IMR-90 (cell line): ENCODE results near the gene DSC2. TPM values are rescaled to one million over a fixed set of nuclear protein-coding genes. Genes with fewer than 3 reads are reported as not detected.

ENCODE experiments used
- ATAC-seq: fragments of 200-7000 bp; cut with Tn5 transposase; 2 replicates; pipeline ENCODE4 v1.9.1; 2020; ENCODE audit warnings: low read depth, mild to moderate bottlenecking, moderate library complexity
- BruUV-seq: library from RNA; stranded (reverse); fragments of 400-500 nt; replicated peaks from 2 replicates; lab custom pipeline; 2021; lab: Mats Ljungman, UMichigan
- CTCF ChIA-PET: fragments of 300-600 bp; formaldehyde crosslinking; extraction: SDS; loops from one replicate; lab custom pipeline; 2021; ENCODE audit warnings: antibody characterized with exemption; lab: Yijun Ruan, JAX
- POLR2A ChIA-PET: fragments of 300-600 bp; sonication (Branson Sonifier 250); formaldehyde crosslinking; loops from one replicate; lab custom pipeline; 2022; ENCODE audit warnings: antibody characterized with exemption; ENCODE audit not compliant: unreplicated experiment; lab: Charles Lee
- DNase-seq: peaks from one replicate; pipeline ENCODE4 v3.0.0; 2013
- H2AFZ ChIP-seq: replicated peaks from 2 replicates; pipeline ENCODE3; 2013; ENCODE audit warnings: low read length, mild to moderate bottlenecking; ENCODE audit not compliant: poor library complexity
- H2AK5ac ChIP-seq: 2 replicates; pipeline ENCODE4 v1.6.1; 2013; ENCODE audit warnings: low read depth, low read length, inconsistent platforms
- H2AK9ac ChIP-seq: replicated peaks from 2 replicates; pipeline ENCODE3; 2013; ENCODE audit warnings: mild to moderate bottlenecking, low read depth, low read length, moderate library complexity; ENCODE audit not compliant: poor library complexity
- H2BK120ac ChIP-seq: 2 replicates; pipeline ENCODE4 v1.6.1; 2013; ENCODE audit warnings: low read depth, low read length, inconsistent platforms
- H2BK15ac ChIP-seq: 3 replicates; pipeline ENCODE4 v1.6.1; 2013; ENCODE audit warnings: low read depth, low read length, inconsistent platforms
- H2BK20ac ChIP-seq: 2 replicates; pipeline ENCODE4 v1.6.1; 2013; ENCODE audit warnings: low read depth, mild to moderate bottlenecking, inconsistent platforms, low read length, moderate library complexity
- H2BK5ac ChIP-seq: 2 replicates; pipeline ENCODE4 v1.6.1; 2013; ENCODE audit warnings: mild to moderate bottlenecking, low read depth, low read length, inconsistent platforms; ENCODE audit not compliant: poor library complexity, severe bottlenecking
- H3K14ac ChIP-seq: replicated peaks from 2 replicates; pipeline ENCODE4 v1.6.1; 2013; ENCODE audit warnings: low read depth, low read length, inconsistent platforms
- H3K18ac ChIP-seq: 2 replicates; pipeline ENCODE4 v1.6.1; 2013; ENCODE audit warnings: low read depth, low read length, control low read depth
- H3K23ac ChIP-seq: 2 replicates; pipeline ENCODE4 v1.6.1; 2013; ENCODE audit warnings: low read depth, low read length, inconsistent platforms
- H3K27ac ChIP-seq: 2 replicates; pipeline ENCODE4 v1.5.1; 2013; ENCODE audit warnings: mild to moderate bottlenecking, control low read depth, low read length; ENCODE audit not compliant: insufficient read depth
- H3K27me3 ChIP-seq: 2 replicates; pipeline ENCODE4 v1.6.1; 2013; ENCODE audit warnings: low read length; ENCODE audit not compliant: control insufficient read depth, insufficient read depth
- H3K36me3 ChIP-seq: 2 replicates; pipeline ENCODE4 v1.6.1; 2013; ENCODE audit warnings: low read length, mixed read lengths; ENCODE audit not compliant: control insufficient read depth, insufficient read depth
- H3K4ac ChIP-seq: 2 replicates; pipeline ENCODE4 v1.6.1; 2013; ENCODE audit warnings: low read depth, low read length, inconsistent platforms
- H3K4me1 ChIP-seq: 2 replicates; pipeline ENCODE4 v1.6.1; 2013; ENCODE audit warnings: low read length, mixed read lengths; ENCODE audit not compliant: control insufficient read depth, insufficient read depth
- H3K4me2 ChIP-seq: 2 replicates; pipeline ENCODE4 v1.6.1; 2013; ENCODE audit warnings: low read depth, mild to moderate bottlenecking, control low read depth, low read length, moderate library complexity
- H3K4me3 ChIP-seq: 2 replicates; pipeline ENCODE4 v1.5.1; 2013; ENCODE audit warnings: low read depth, mild to moderate bottlenecking, control low read depth, low read length, moderate library complexity; ENCODE audit not compliant: insufficient read depth
- H3K56ac ChIP-seq: 2 replicates; pipeline ENCODE4 v1.6.1; 2013; ENCODE audit warnings: low read length, inconsistent platforms; ENCODE audit not compliant: insufficient read depth; ENCODE audit errors: extremely low read depth
- H3K79me1 ChIP-seq, 2 experiments: 2 replicates each; pipeline ENCODE4 v1.6.1; 2013; ENCODE audit warnings: low read length in 2 of 2, inconsistent platforms in 1 of 2, low read depth in 1 of 2
- H3K9ac ChIP-seq: 2 replicates; pipeline ENCODE4 v1.6.1; 2013; ENCODE audit warnings: low read depth, low read length, control low read depth
- H3K9me1 ChIP-seq: 2 replicates; pipeline ENCODE4 v1.6.1; 2013; ENCODE audit warnings: low read length, inconsistent platforms; ENCODE audit not compliant: insufficient read depth
- H3K9me3 ChIP-seq: 2 replicates; pipeline ENCODE4 v1.6.1; 2013; ENCODE audit warnings: low read length; ENCODE audit not compliant: control insufficient read depth, insufficient read depth
- H4K20me1 ChIP-seq: 2 replicates; pipeline ENCODE4 v1.6.1; 2013; ENCODE audit warnings: low read length, inconsistent platforms; ENCODE audit not compliant: insufficient read depth
- H4K5ac ChIP-seq: 2 replicates; pipeline ENCODE4 v1.6.1; 2013; ENCODE audit warnings: mild to moderate bottlenecking, low read depth, low read length, control low read depth
- H4K8ac ChIP-seq, 2 experiments: 2 replicates each; pipeline ENCODE4 v1.6.1; 2013; ENCODE audit warnings: low read depth in 2 of 2, low read length in 2 of 2, control low read depth in 1 of 2, inconsistent platforms in 1 of 2
- H4K91ac ChIP-seq: 2 replicates; pipeline ENCODE4 v1.6.1; 2013; ENCODE audit warnings: low read depth, low read length, inconsistent platforms; ENCODE audit not compliant: insufficient read depth
- BHLHE40 ChIP-seq: fragments of 150-350 bp; IDR thresholded peaks from 2 replicates; pipeline ENCODE4 v1.6.1; 2016; ENCODE audit warnings: mild to moderate bottlenecking, low read depth, low read length
- ELK1 ChIP-seq: fragments of 150-350 bp; IDR thresholded peaks from 2 replicates; pipeline ENCODE4 v1.6.1; 2016; ENCODE audit warnings: low read depth, mild to moderate bottlenecking, low read length, moderate library complexity, borderline replicate concordance
- MAZ ChIP-seq: IDR thresholded peaks from 2 replicates; pipeline ENCODE4 v1.6.1; 2012; ENCODE audit warnings: low read depth, mild to moderate bottlenecking, low read length, improper control_type of control experiment, moderate library complexity, borderline replicate concordance
- NFE2L2 ChIP-seq: fragments of 150-350 bp; IDR thresholded peaks from 2 replicates; pipeline ENCODE4 v1.6.1; 2016; ENCODE audit warnings: low read depth, mild to moderate bottlenecking, low read length
- POLR2A ChIP-seq: IDR thresholded peaks from 2 replicates; pipeline ENCODE4 v1.6.1; 2012; ENCODE audit warnings: mild to moderate bottlenecking, low read depth, low read length
- RAD21 ChIP-seq: IDR thresholded peaks from 2 replicates; pipeline ENCODE4 v1.6.1; 2012; ENCODE audit warnings: low read length, improper control_type of control experiment
- RCOR1 ChIP-seq: IDR thresholded peaks from 2 replicates; pipeline ENCODE4 v1.6.1; 2012; ENCODE audit warnings: mild to moderate bottlenecking, low read length, improper control_type of control experiment; ENCODE audit not compliant: insufficient replicate concordance
- RFX5 ChIP-seq: IDR thresholded peaks from 2 replicates; pipeline ENCODE4 v1.8.0; 2012; ENCODE audit warnings: low read depth, mild to moderate bottlenecking, low read length, moderate library complexity
- WGBS, 2 experiments: methylation state at CpG; one replicate each; pipeline versions ENCODE4 v1.1.5 to v1.1.7; 2013; ENCODE audit warnings: missing lambda C conversion rate in 2 of 2; ENCODE audit not compliant: insufficient read length in 1 of 2; ENCODE audit errors: extremely low coverage in 2 of 2; 5-methylcytosine and 5-hydroxymethylcytosine counted together
- dilution Hi-C: fragments of 300-500 bp; cut with HindIII; formaldehyde crosslinking; loops from one replicate; pipeline ENCODE4 v1.14.3; 2018; ENCODE audit warnings: low sequenced_read_pairs; ENCODE audit not compliant: unreplicated experiment
- in situ Hi-C: fragments of 300-500 bp; cut with MboI; formaldehyde crosslinking; loops from 3 replicates; pipeline ENCODE4 v1.14.3; 2019; ENCODE audit warnings: low sequenced_read_pairs, inconsistent platforms, mixed read lengths
- intact Hi-C: fragments of 100-400 bp; cut with micrococcal nuclease; formaldehyde crosslinking; loops from 2 replicates; pipeline ENCODE4 v1.10.0; 2022
- polyA plus RNA-seq, 3 experiments: library from polyadenylated mRNA; depleted of rRNA; stranded (reverse); fragments of >200 nt; gene quantifications; 2 replicates each; pipeline ENCODE4 v1.2.3, GENCODE V29; 2012; ENCODE audit warnings: low replicate concordance in 1 of 3
- total RNA-seq: library from RNA; depleted of rRNA; stranded (reverse); fragments of >200 nt; gene quantifications from 2 replicates; pipeline ENCODE4 v1.2.3, GENCODE V29; 2012

DSC2 gene
- total and polyA plus RNA-seq, 2 of the 4 experiments (the other 2 are of a cell fraction) = not detected

DNA sequence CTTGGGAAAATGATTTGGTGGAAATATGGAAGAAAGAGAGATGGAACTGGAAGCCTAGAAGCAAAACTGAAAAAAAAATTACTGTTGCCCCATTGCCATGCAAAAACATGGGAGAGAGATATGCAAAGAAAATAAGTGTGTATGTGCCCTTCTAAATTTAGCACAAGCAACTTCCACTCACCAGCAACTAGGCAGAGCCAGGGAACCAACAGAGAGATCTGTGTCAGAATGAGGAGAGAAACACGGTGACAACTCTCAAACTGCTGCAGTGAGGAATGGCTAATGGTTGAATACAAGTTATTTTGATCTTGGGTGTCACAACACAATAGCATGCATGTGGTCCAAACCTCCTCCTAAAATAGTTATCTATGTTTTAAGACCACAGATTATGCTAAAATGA lies 10.9 kb downstream of the DSC2 start:
- Histone ChIP-seq H2BK20ac (no peak overlapping the region), H3K4me2 (no peak overlapping the region), H3K9ac (no peak overlapping the region), H4K20me1 (no peaks in the 10 kb centered on the region), H4K8ac (no peak overlapping the region), H4K5ac (no peak overlapping the region), H2BK5ac (no peak overlapping the region), H2AK5ac (no peak overlapping the region), H3K4ac (no peak overlapping the region), H3K36me3 (no peaks in the 10 kb centered on the region), H2BK15ac (no peak overlapping the region), H3K27me3 (no peaks in the 10 kb centered on the region), H3K79me1 (no peaks in the 10 kb centered on the region), H3K9me1 (no peaks in the 10 kb centered on the region), H2AFZ (no peak overlapping the region), H3K23ac (no peak overlapping the region), H3K9me3 (no peaks in the 10 kb centered on the region), H3K18ac (no peak overlapping the region), H3K27ac (no peak overlapping the region), H4K91ac (no peak overlapping the region), H3K14ac (no peak overlapping the region), H2BK120ac (no peak overlapping the region), H2AK9ac (no peak overlapping the region), H3K4me3 (no peak overlapping the region), H3K4me1 (no peaks in the 10 kb centered on the region), H3K56ac (no peak overlapping the region)
- WGBS, 2 experiments = no CpG with 5 or more reads among the region's 1 CpG
- in situ Hi-C loops = no loop called here
- TF ChIP-seq RCOR1 = no peak
- TF ChIP-seq RAD21 = no peak
- TF ChIP-seq RFX5 = no peak
- TF ChIP-seq MAZ = no peak
- TF ChIP-seq NFE2L2 = no peak
- no peak for TF ChIP-seq POLR2A
- no peak for TF ChIP-seq BHLHE40
- TF ChIP-seq ELK1 = no peak
- CTCF ChIA-PET = no interaction called here
- dilution Hi-C loops = no loop called here
- ATAC-seq (no peak), DNase-seq (no peak)
- no TSS peak for BruUV-seq
- POLR2A ChIA-PET = no interaction called here
- intact Hi-C loops = no loop called here
